Smooth muscle cell (in vitro differentiated cells): ENCODE results near the gene ZNF354B. TPM values are rescaled to one million over a fixed set of nuclear protein-coding genes. Genes with fewer than 3 reads are reported as not detected.

Experiments
- DNase-seq: peaks from one replicate; lab custom pipeline; 2025; ENCODE audit not compliant: unreplicated experiment; lab: John Stamatoyannopoulos, UW
- H2AFZ ChIP-seq: fragments of 200-600 bp; sonication (generic); 2 replicates; pipeline ENCODE4 v1.6.0; 2016; ENCODE audit warnings: antibody characterized with exemption, low read depth, mild to moderate bottlenecking
- H3F3A ChIP-seq: fragments of 200-600 bp; sonication (generic); 2 replicates; pipeline ENCODE4 v1.6.0; 2017; ENCODE audit warnings: antibody characterized with exemption, low read depth
- H3K27ac ChIP-seq: fragments of 200-600 bp; sonication (generic); 2 replicates; pipeline ENCODE4 v1.5.1; 2016; ENCODE audit warnings: low read depth, mild to moderate bottlenecking
- H3K27me3 ChIP-seq: fragments of 200-600 bp; sonication (generic); 2 replicates; pipeline ENCODE4 v1.6.1; 2016; ENCODE audit warnings: low read depth, mild to moderate bottlenecking
- H3K36me3 ChIP-seq: fragments of 200-600 bp; sonication (generic); 2 replicates; pipeline ENCODE4 v1.5.1; 2016; ENCODE audit warnings: low read depth
- H3K4me1 ChIP-seq: fragments of 200-600 bp; sonication (generic); 2 replicates; pipeline ENCODE4 v1.5.1; 2016; ENCODE audit warnings: low read depth
- H3K4me2 ChIP-seq: fragments of 200-600 bp; sonication (generic); 2 replicates; pipeline ENCODE4 v1.6.0; 2016; ENCODE audit warnings: mild to moderate bottlenecking
- H3K4me3 ChIP-seq: fragments of 200-600 bp; sonication (generic); 2 replicates; pipeline ENCODE4 v1.5.1; 2016; ENCODE audit warnings: mild to moderate bottlenecking
- H3K79me2 ChIP-seq: fragments of 200-600 bp; sonication (generic); 2 replicates; pipeline ENCODE4 v1.6.0; 2016; ENCODE audit warnings: low read depth, mild to moderate bottlenecking
- H3K9ac ChIP-seq: fragments of 200-600 bp; sonication (generic); 2 replicates; pipeline ENCODE4 v1.6.0; 2016; ENCODE audit warnings: low read depth
- H3K9me3 ChIP-seq: fragments of 200-600 bp; sonication (generic); replicated peaks from 2 replicates; pipeline ENCODE4 v1.5.1; 2016; ENCODE audit warnings: low read depth
- H4K20me1 ChIP-seq: fragments of 200-600 bp; sonication (generic); 2 replicates; pipeline ENCODE4 v1.6.0; 2016; ENCODE audit warnings: low read depth
- WGBS: methylation state at CpG from one replicate; pipeline ENCODE4 v1.1.7; 2016; ENCODE audit warnings: low lambda C conversion rate; 5-methylcytosine and 5-hydroxymethylcytosine counted together
- polyA plus RNA-seq: library from polyadenylated mRNA; unstranded; fragments of >200 nt; fragmentation: Nextera tagmentation; extraction: Ambion mirVana; gene quantifications from 2 replicates; pipeline ENCODE4 v1.2.1, GENCODE V29; 2016
- total RNA-seq: library from RNA; depleted of rRNA; stranded (reverse); fragments of >200 nt; gene quantifications from 2 replicates; pipeline ENCODE4 v1.2.3, GENCODE V29; 2014
- TF ChIP-seq, protein P1 (sequence below): fragments of 200-600 bp; sonication (generic); IDR thresholded peaks from 2 replicates; pipeline ENCODE4 v1.5.1; 2017; ENCODE audit warnings: borderline replicate concordance, mild to moderate bottlenecking, antibody characterized with exemption; ENCODE audit not compliant: insufficient read depth, poor library complexity, severe bottlenecking

The ZNF354B gene
- total and polyA plus RNA-seq, 2 experiments from 2014 or later, result 2.2 to 10.9 TPM

DNA sequence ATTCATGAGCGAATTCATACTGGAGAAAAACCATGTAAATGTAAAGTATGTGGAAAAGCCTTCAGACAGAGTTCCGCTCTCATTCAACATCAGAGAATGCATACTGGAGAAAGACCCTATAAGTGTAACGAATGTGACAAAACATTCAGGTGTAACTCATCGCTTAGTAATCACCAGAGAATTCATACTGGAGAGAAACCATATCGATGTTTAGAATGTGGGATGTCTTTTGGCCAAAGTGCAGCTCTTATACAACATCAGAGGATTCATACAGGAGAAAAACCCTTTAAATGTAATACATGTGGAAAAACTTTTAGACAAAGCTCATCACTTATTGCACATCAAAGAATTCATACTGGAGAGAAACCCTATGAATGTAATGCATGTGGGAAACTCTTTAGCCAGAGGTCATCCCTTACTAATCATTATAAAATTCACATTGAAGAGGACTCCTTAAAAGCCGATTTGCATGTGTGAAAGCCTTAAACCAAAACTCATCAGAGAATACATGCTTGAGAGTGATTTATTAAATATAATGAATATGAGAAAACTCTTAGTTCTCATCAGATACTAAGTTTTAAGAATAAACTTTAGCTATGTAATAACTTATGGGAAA is 24.2 kb downstream of the ZNF354B start:
- H2AFZ ChIP-seq, result no peak overlapping the region
- H4K20me1 ChIP-seq, result no peaks in the 10 kb centered on the region
- no peaks in the 10 kb centered on the region for H3K79me2 ChIP-seq
- H3K36me3 ChIP-seq, result peaks cover 70% of the 10 kb centered on the region
- no peak overlapping the region for H3K27ac ChIP-seq
- no peaks in the 10 kb centered on the region for H3F3A ChIP-seq
- WGBS, result 97% methylated on average over 6 of the region's 6 CpGs
- no peak overlapping the region for H3K4me2 ChIP-seq
- H3K9ac ChIP-seq, result no peak overlapping the region
- DNase-seq, result no peak
- peaks cover 65% of the 10 kb centered on the region for H3K9me3 ChIP-seq
- TF ChIP-seq, protein P1, sequence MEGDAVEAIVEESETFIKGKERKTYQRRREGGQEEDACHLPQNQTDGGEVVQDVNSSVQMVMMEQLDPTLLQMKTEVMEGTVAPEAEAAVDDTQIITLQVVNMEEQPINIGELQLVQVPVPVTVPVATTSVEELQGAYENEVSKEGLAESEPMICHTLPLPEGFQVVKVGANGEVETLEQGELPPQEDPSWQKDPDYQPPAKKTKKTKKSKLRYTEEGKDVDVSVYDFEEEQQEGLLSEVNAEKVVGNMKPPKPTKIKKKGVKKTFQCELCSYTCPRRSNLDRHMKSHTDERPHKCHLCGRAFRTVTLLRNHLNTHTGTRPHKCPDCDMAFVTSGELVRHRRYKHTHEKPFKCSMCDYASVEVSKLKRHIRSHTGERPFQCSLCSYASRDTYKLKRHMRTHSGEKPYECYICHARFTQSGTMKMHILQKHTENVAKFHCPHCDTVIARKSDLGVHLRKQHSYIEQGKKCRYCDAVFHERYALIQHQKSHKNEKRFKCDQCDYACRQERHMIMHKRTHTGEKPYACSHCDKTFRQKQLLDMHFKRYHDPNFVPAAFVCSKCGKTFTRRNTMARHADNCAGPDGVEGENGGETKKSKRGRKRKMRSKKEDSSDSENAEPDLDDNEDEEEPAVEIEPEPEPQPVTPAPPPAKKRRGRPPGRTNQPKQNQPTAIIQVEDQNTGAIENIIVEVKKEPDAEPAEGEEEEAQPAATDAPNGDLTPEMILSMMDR, result no peak
- H3K4me1 ChIP-seq, result no peaks in the 10 kb centered on the region
- peak overlapping the region; percentile 5 for H3K4me3 ChIP-seq
- no peaks in the 10 kb centered on the region for H3K27me3 ChIP-seq

DNA sequence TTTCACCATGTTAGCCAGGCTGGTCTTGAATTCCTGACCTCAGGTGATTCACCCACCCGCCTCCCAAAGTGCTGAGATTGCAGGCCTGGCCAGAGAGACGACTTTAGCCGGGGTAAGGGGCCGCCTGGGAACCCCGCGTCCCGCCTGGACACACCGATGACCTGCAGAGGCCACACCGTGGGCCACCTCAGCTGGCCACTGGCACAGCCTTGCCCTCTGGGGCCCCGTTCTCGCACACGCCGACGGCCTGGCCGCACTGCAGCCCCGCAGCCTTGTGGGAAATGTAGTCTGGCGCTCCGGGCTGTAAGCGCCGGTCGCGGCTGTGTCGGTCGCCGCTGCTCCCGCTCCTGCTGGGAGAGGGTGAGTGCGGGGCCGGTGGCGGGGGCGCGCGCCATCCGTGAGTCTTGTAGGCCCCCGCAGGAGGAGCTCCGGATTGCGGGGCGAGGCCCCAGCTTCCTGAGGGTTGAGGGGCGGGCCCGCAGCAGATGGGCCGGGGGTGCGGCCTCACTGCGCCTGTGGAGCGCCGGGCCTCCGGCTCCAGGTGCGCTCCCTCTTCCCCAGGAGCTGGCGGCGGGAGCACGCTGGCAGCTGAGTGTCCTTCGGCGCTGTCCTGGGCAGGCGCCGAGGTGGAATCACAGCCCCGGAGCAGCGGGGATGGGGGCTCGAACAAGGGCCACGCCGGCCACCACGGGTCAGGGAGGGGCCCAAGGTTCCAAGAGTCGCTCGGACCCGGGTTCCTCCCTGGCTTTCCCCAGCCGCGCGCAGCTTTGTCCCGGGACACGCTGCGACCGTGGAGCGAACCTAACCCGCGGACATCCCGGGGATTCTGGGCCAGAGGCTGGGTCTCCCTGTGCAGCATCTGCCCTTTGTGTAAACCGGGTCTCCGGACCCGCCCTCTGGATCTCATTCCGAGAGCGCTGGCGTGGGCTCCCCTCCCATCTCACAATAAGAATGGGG is 36.1 kb downstream of the ZNF354B start, which contains the start of gene ZFP2:
Gene ZFP2 (plus strand): TSS at position 299 of the 957 bp plus-strand sequence. CDS start 35,401 bp downstream, outside the sequence.
- Histone ChIP-seq H3K36me3 (no peaks in the 10 kb centered on the region), H3K4me1 (no peaks in the 10 kb centered on the region), H3K27me3 (no peaks in the 10 kb centered on the region), H3F3A (no peaks in the 10 kb centered on the region), H2AFZ (peak within 1 kb of the TSS; percentile 97), H3K4me2 (peak within 1 kb of the TSS; percentile 96), H3K9me3 (no peaks in the 10 kb centered on the region), H3K79me2 (no peaks in the 10 kb centered on the region), H3K9ac (peak within 1 kb of the TSS; percentile 73), H3K4me3 (peak within 1 kb of the TSS; percentile 90), H4K20me1 (no peaks in the 10 kb centered on the region), H3K27ac (no peak within 1 kb of the TSS)
- WGBS, result 2% methylated on average over 65 of the region's 79 CpGs
- DNase-seq, result no peak
- TF ChIP-seq, protein P1, result no peak

DNA sequence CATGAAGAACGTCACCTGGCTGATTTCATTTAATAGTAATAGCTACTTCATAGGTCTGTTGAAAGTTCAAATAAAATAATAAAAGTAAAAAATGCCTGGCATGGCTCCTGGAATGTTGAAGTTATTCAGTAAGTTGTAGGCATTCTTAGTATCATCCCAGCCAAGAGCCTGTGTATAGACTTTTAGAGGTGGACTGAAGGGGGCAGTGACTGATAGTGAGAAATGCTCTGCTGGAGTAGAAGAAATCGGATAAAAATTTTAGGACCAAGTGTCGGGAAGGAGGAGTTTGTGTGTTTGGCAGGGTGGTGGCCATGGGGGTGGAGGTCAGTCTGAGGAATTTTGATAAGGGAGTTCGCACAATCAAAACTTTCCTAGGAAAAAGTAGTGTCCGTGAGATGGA is 39.5 kb downstream of the ZNF354B start:
- H3K9me3 ChIP-seq, result peaks cover 3% of the 10 kb centered on the region
- H3K27me3 ChIP-seq, result no peaks in the 10 kb centered on the region
- H3K36me3 ChIP-seq, result peaks cover 7% of the 10 kb centered on the region
- WGBS, result 94% methylated on average over 5 of the region's 5 CpGs
- H4K20me1 ChIP-seq, result no peaks in the 10 kb centered on the region
- DNase-seq, result no peak
- no peak overlapping the region for H3K4me3 ChIP-seq
- H3K4me2 ChIP-seq, result no peak overlapping the region
- no peak overlapping the region for H3K9ac ChIP-seq
- no peak overlapping the region for H2AFZ ChIP-seq
- H3K4me1 ChIP-seq, result no peaks in the 10 kb centered on the region
- no peak overlapping the region for H3K27ac ChIP-seq
- H3K79me2 ChIP-seq, result no peaks in the 10 kb centered on the region
- TF ChIP-seq, protein P1, result no peak
- H3F3A ChIP-seq, result no peaks in the 10 kb centered on the region
